GM10248 (cell line): ENCODE measurements around the gene RUFY1.

ENCODE experiments used
- CTCF ChIA-PET: fragments of 300-600 bp; sonication (Branson Sonifier 250); formaldehyde crosslinking; extraction: SDS; loops from one replicate; lab custom pipeline; 2021; ENCODE audit warnings: antibody characterized with exemption; lab: Yijun Ruan, JAX
- POLR2A ChIA-PET: fragments of 350-650 bp; sonication (Branson Sonifier 250); formaldehyde crosslinking; extraction: SDS; loops from one replicate; lab custom pipeline; 2020; ENCODE audit warnings: antibody characterized with exemption; lab: Yijun Ruan, JAX
- DNase-seq: peaks from one replicate; pipeline ENCODE4 v3.0.0; 2012; ENCODE audit errors: extremely low spot score
- CTCF ChIP-seq: IDR thresholded peaks from 2 replicates; pipeline ENCODE4 v1.5.1; 2012; ENCODE audit warnings: mild to moderate bottlenecking, low read depth; ENCODE audit errors: extremely low read depth, missing control alignments, control extremely low read depth

Gene RUFY1

DNA sequence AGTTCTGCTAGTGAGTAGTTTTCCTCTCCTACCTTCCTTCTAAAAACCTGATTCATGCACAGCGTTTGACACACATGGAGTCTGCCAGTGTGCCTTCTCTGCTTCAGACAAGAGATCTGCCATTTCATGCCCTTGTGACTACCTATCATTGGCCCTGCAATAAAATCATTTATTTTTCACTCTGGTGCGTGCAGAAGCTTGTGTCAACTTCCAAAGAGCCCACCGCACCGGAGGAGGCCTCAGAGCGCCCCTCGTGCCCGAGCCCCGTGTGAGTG, 59.4 kb downstream of the RUFY1 start:
- ChIA-PET POLR2A (no interaction called here), CTCF (interaction anchor here (2.3 kb wide), 1 partner anchor 59 kb away, joined by 7 read pairs; no protein-coding TSS in a partner anchor)
- no peak for TF ChIP-seq CTCF
- DNase-seq: no peak

DNA sequence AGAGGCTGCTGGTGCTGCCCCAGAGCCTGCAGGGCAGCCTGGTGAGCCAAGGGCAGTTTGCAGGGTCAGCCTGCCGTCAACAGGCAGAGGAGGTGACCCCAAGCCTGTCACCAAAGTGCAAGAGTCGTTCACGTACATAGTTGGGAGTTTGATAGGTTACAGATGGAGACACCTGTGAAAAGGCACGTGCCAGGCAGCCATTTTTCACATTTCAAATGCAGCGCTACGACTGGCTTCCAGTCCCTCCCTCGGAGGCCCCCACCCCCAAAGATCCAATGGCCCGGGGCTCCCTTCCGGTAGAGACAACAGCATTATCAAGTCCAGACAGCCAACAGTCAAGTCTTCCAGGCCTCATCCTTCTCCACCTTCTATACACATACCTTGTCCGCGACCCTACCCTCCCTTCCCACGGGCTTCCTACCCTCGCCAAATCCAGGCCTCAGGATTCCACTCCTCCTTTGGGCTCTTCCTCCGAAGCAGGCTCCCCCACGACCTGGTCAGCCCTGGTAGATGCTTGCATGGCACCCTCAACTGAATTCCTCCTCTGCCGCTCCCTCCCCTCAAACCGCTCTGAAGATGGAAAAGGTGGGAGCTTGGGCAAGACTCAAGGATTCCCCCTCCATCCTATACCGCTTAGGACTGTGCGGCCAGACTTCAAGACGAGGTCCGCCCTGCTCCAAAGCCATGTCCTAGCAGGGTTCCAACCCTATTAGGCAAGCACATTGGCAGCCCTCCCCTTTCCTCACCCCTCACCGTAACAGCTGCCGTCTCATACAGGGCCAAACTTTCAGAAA, 60.0 kb downstream of the RUFY1 start:
- no peak for DNase-seq
- TF ChIP-seq CTCF: no peak
- ChIA-PET POLR2A (interaction anchor here (2.1 to 5.7 kb wide), 2 partner anchors 10 to 13 kb away, joined by 12 to 74 read pairs; partner anchors contain the start of gene HNRNPH1), CTCF (interaction anchor here (2.3 to 4.3 kb wide), 2 partner anchors 13 to 58 kb away, joined by 7 to 23 read pairs; partner anchors contain the start of gene HNRNPH1)

DNA sequence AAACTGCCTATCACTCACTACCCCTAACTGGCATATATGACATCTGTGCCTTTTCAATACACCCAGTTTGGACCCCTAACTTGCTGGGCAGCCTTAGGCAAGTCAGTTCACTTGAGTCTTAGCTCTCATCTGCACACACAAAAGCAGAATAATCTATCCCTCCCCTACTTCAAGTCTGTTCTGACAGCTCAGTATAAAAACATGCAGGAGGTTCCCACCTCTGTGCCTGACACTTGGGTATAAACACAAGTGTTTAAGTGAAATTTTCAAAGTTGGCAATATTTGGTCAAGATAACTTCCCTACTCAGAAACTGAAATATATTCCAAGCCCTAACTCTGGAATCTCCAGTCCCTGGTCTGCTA, 60.5 kb downstream of the RUFY1 start:
- ChIA-PET POLR2A (interaction anchor here (0.6 to 5.7 kb wide), 3 partner anchors 9 to 1405 kb away, joined by 3 to 74 read pairs (median 12); partner anchors contain the start of gene HNRNPH1), CTCF (interaction anchor here (1.4 to 4.3 kb wide), 2 partner anchors 9 to 12 kb away, joined by 3 to 23 read pairs; partner anchors contain the start of gene HNRNPH1)
- no peak for TF ChIP-seq CTCF

DNA sequence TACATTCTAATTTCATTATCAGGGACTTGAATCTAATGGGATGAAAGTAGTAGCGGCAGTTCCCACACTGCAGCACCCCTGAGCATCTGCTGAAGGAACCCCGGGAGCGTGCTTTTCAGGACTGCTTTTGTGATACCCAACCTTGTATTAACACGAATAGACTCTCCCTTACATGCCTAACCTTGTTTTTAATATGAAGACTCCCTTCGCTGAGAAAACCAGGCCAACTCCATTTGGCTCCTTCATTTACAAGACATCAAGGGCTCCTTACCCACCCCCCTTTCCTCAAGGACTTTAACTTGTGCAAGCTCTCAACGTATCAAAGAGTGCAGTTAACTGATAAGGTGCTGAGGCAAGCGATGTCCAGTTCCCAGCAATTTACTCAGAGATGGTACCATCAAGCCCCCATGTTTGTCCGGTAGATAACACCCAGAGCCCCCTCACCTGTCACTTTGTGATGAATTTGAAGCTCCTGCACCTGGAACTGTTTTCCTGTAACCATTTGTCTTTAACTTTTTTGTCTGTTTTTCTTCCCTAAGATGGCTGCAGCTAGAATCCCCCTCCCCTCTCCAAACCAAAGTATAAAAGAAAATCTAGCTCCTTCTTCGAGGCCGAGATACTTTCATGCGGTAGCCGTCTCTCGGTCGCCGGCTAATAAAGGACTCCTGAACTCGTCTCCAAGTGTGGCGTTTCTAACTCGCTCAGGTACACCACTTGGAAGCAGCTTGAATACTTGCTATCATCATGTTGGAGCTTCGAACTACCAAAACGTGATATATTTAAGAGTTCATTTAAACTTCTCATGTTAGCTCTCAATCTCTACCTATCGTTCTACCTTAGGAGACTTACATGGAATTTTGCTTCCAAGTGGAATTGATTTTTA, 62.5 kb downstream of the RUFY1 start:
- TF ChIP-seq CTCF: no peak
- CTCF ChIA-PET: interaction anchor here (1.2 to 4.3 kb wide), 5 partner anchors 7 to 43 kb away, joined by 3 to 23 read pairs (median 4); partner anchors contain the start of gene HNRNPH1

More for the DNA sequence above, 60.5 kb downstream of the RUFY1 start:
- DNase-seq: no peak

GRCh38 chr5:179613460-179614071, 63.2 kb downstream of the RUFY1 start:
- no peak for DNase-seq
- ChIA-PET POLR2A (interaction anchor here (0.6 to 5.7 kb wide), 5 partner anchors 8 to 65 kb away, joined by 3 to 74 read pairs (median 5); partner anchors contain the start of gene HNRNPH1), CTCF (interaction anchor here (1.2 to 4.3 kb wide), 3 partner anchors 8 to 11 kb away, joined by 3 to 23 read pairs (median 7); partner anchors contain the start of gene HNRNPH1)
- no peak for TF ChIP-seq CTCF

More for the DNA sequence above, 62.5 kb downstream of the RUFY1 start:
- DNase-seq: no peak
- POLR2A ChIA-PET: interaction anchor here (0.6 to 5.7 kb wide), 6 partner anchors 9 to 958 kb away, joined by 3 to 74 read pairs (median 6); partner anchors contain the start of gene HNRNPH1
